Activated B cell treated with CpG ODN at 0.5 μM for 24 hours (primary cell): ENCODE results near the gene GMCL2. TPM values are rescaled to one million over a fixed set of nuclear protein-coding genes. Genes with fewer than 3 reads are reported as not detected.

Experiments used
- ATAC-seq: fragments of 200-7000 bp; cut with Tn5 transposase; one replicate; pipeline ENCODE4 v1.10.0; 2021; ENCODE audit warnings: low read depth, mild to moderate bottlenecking, moderate library complexity
- CTCF ChIA-PET: fragments of 350-600 bp; sonication (Branson Sonifier 250); formaldehyde crosslinking; loops from one replicate; lab custom pipeline; 2021; ENCODE audit warnings: antibody characterized with exemption; lab: Charles Lee
- POLR2A ChIA-PET: fragments of 350-600 bp; sonication (Branson Sonifier 250); formaldehyde crosslinking; loops from one replicate; lab custom pipeline; 2021; ENCODE audit warnings: antibody characterized with exemption; lab: Charles Lee
- DNase-seq: peaks from one replicate; pipeline ENCODE4 v3.0.0; 2022
- H3K27ac Mint-ChIP-seq: one replicate; pipeline ENCODE4 v1.8.0; 2020; ENCODE audit warnings: mixed read lengths
- H3K27me3 Mint-ChIP-seq: one replicate; pipeline ENCODE4 v1.8.0; 2021; ENCODE audit warnings: mixed read lengths
- H3K36me3 Mint-ChIP-seq: one replicate; pipeline ENCODE4 v1.8.0; 2021; ENCODE audit warnings: low read depth, mixed read lengths
- H3K4me1 Mint-ChIP-seq: one replicate; pipeline ENCODE4 v1.8.0; 2021; ENCODE audit warnings: mixed read lengths
- H3K4me3 Mint-ChIP-seq: one replicate; pipeline ENCODE4 v1.8.0; 2020; ENCODE audit warnings: mild to moderate bottlenecking, mixed read lengths
- H3K9me3 Mint-ChIP-seq: one replicate; pipeline ENCODE4 v1.8.0; 2020; ENCODE audit warnings: mixed read lengths
- intact Hi-C: fragments of 100-400 bp; cut with micrococcal nuclease; formaldehyde crosslinking; loops from one replicate; pipeline ENCODE4 v1.15.1; 2024
- total RNA-seq: library from RNA; stranded (reverse); gene quantifications from 2 replicates; pipeline ENCODE4 v1.2.3, GENCODE V29; 2022
- TF ChIP-seq, protein P1 (sequence below): fragments of 200-600 bp; IDR thresholded peaks from one replicate; pipeline ENCODE4 v1.8.0; 2022; ENCODE audit warnings: antibody characterized with exemption, mild to moderate bottlenecking

GMCL2 gene
- total RNA-seq, 1 donor from 2014 or later: not detected

GRCh38 chr5:178147406-178147805, 39.8 kb downstream of the GMCL2 start:
- Mint-ChIP-seq H3K27ac (peak overlapping the region; percentile 41), H3K36me3 (peaks cover 87% of the 10 kb centered on the region), H3K4me3 (no peak overlapping the region), H3K9me3 (no peaks in the 10 kb centered on the region), H3K4me1 (peaks cover 12% of the 10 kb centered on the region), H3K27me3 (no peaks in the 10 kb centered on the region)
- ATAC-seq: no peak
- intact Hi-C loops: no loop called here
- CTCF ChIA-PET: interaction anchor here (1.5 to 11.3 kb wide), 2 partner anchors 12 to 71 kb away, joined by 4 to 190 read pairs; no protein-coding TSS in a partner anchor
- no peak for DNase-seq
- TF ChIP-seq, protein P1, sequence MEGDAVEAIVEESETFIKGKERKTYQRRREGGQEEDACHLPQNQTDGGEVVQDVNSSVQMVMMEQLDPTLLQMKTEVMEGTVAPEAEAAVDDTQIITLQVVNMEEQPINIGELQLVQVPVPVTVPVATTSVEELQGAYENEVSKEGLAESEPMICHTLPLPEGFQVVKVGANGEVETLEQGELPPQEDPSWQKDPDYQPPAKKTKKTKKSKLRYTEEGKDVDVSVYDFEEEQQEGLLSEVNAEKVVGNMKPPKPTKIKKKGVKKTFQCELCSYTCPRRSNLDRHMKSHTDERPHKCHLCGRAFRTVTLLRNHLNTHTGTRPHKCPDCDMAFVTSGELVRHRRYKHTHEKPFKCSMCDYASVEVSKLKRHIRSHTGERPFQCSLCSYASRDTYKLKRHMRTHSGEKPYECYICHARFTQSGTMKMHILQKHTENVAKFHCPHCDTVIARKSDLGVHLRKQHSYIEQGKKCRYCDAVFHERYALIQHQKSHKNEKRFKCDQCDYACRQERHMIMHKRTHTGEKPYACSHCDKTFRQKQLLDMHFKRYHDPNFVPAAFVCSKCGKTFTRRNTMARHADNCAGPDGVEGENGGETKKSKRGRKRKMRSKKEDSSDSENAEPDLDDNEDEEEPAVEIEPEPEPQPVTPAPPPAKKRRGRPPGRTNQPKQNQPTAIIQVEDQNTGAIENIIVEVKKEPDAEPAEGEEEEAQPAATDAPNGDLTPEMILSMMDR: no peak
- POLR2A ChIA-PET: no interaction called here

- DNase-seq: peak; percentile 65
- Mint-ChIP-seq H3K27me3 (no peaks in the 10 kb centered on the region), H3K36me3 (peaks cover 89% of the 10 kb centered on the region), H3K4me1 (peaks cover 4% of the 10 kb centered on the region), H3K9me3 (no peaks in the 10 kb centered on the region), H3K27ac (no peak overlapping the region), H3K4me3 (no peak overlapping the region)
- intact Hi-C loops: loop anchor here (1.0 kb wide), 4 partner anchors 17 to 70 kb away; partner anchors contain the start of gene N4BP3
- CTCF ChIA-PET: interaction anchor here (1.0 to 11.3 kb wide), 5 partner anchors 12 to 69 kb away, joined by 3 to 190 read pairs (median 4); no protein-coding TSS in a partner anchor
- peak; percentile 89 for ATAC-seq
- POLR2A ChIA-PET: interaction anchor here (2.1 kb wide), 1 partner anchor 71 kb away, joined by 10 read pairs; no protein-coding TSS in a partner anchor
- TF ChIP-seq, protein P1: peak; percentile 26
Measured at GRCh38 chr5:178145965-178146820, 41.0 kb downstream of the GMCL2 start.

- Mint-ChIP-seq H3K9me3 (no peaks in the 10 kb centered on the region), H3K27ac (no peak overlapping the region), H3K4me3 (no peak overlapping the region), H3K36me3 (peaks cover 79% of the 10 kb centered on the region), H3K4me1 (no peaks in the 10 kb centered on the region), H3K27me3 (no peaks in the 10 kb centered on the region)
- TF ChIP-seq, protein P1: no peak
- DNase-seq (no peak), ATAC-seq (no peak)
- ChIA-PET CTCF (interaction anchor here (1.7 to 11.3 kb wide), 2 partner anchors 10 to 67 kb away, joined by 7 to 190 read pairs; partner anchors contain the start of gene NHP2), POLR2A (no interaction called here)
- intact Hi-C loops: no loop called here
Measured at GRCh38 chr5:178143901-178144300, 43.3 kb downstream of the GMCL2 start.

GRCh38 chr5:178143246-178143645, 43.9 kb downstream of the GMCL2 start:
- H3K27ac Mint-ChIP-seq: no peak overlapping the region
- H3K4me3 Mint-ChIP-seq: no peak overlapping the region
- H3K9me3 Mint-ChIP-seq: no peaks in the 10 kb centered on the region
- TF ChIP-seq, protein P1: no peak
- intact Hi-C loops: no loop called here
- ChIA-PET CTCF (interaction anchor here (0.9 to 11.3 kb wide), 3 partner anchors 10 to 66 kb away, joined by 3 to 190 read pairs (median 4); no protein-coding TSS in a partner anchor), POLR2A (no interaction called here)
- H3K4me1 Mint-ChIP-seq: no peaks in the 10 kb centered on the region
- DNase-seq: no peak
- peaks cover 77% of the 10 kb centered on the region for H3K36me3 Mint-ChIP-seq
- no peak for ATAC-seq
- H3K27me3 Mint-ChIP-seq: no peaks in the 10 kb centered on the region

DNA sequence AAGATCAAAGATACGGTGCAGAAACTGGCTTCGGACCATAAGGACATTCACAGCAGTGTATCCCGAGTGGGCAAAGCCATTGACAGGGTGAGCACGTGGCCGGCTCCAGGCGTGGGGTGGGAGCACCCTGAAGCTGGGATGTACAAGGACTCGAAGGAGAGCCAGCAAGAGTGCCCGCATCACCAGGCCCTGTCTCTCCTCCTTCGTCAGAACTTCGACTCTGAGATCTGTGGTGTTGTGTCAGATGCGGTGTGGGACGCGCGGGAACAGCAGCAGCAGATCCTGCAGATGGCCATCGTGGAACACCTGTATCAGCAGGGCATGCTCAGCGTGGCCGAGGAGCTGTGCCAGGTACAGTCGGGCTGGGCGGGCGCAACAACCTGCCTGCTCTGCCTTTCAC, 44.5 kb downstream of the GMCL2 start:
- ChIA-PET CTCF (interaction anchor here (0.9 to 11.3 kb wide), 3 partner anchors 10 to 66 kb away, joined by 3 to 190 read pairs (median 4); no protein-coding TSS in a partner anchor), POLR2A (no interaction called here)
- H3K9me3 Mint-ChIP-seq: no peaks in the 10 kb centered on the region
- no peak for DNase-seq
- TF ChIP-seq, protein P1: no peak
- H3K27ac Mint-ChIP-seq: no peak overlapping the region
- H3K27me3 Mint-ChIP-seq: no peaks in the 10 kb centered on the region
- ATAC-seq: no peak
- peaks cover 77% of the 10 kb centered on the region for H3K36me3 Mint-ChIP-seq
- H3K4me1 Mint-ChIP-seq: no peaks in the 10 kb centered on the region
- intact Hi-C loops: no loop called here
- no peak overlapping the region for H3K4me3 Mint-ChIP-seq
